Liver (tissue), 2 donors: ENCODE measurements around the gene ST7L.

ENCODE experiments used
- YY1 ChIP-seq: IDR thresholded peaks from 2 replicates; pipeline ENCODE4 v1.6.1; 2016; ENCODE audit warnings: antibody characterized with exemption, mild to moderate bottlenecking
- TF ChIP-seq, protein P1 (sequence below): fragments of 150-350 bp; IDR thresholded peaks from 2 replicates; pipeline ENCODE4 v1.5.1; 2017; ENCODE audit warnings: improper control_type of control experiment, low read depth, low read length; ENCODE audit not compliant: missing input control
- donor health status: healthy.

DNA sequence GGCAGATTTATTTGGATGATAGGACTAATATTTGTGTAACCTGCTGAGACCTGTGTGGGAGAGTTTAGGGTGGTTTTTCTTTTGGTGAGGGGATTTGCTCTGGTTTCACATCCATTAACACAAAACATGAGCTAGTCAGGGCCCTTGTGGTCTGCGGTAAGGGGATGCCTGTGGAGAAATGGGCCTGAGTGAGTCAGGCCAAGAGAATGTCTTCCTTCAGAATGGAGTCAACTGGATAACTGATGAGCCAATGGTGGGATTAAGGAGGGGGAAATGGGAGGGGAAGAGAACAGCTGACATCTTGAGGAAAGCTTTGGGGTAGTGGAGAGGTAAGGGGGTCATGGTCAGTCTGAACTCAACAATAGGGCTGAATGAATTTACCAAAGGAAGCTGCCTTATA is 96.3 kb downstream of the ST7L start:
- TF ChIP-seq, protein P1, sequence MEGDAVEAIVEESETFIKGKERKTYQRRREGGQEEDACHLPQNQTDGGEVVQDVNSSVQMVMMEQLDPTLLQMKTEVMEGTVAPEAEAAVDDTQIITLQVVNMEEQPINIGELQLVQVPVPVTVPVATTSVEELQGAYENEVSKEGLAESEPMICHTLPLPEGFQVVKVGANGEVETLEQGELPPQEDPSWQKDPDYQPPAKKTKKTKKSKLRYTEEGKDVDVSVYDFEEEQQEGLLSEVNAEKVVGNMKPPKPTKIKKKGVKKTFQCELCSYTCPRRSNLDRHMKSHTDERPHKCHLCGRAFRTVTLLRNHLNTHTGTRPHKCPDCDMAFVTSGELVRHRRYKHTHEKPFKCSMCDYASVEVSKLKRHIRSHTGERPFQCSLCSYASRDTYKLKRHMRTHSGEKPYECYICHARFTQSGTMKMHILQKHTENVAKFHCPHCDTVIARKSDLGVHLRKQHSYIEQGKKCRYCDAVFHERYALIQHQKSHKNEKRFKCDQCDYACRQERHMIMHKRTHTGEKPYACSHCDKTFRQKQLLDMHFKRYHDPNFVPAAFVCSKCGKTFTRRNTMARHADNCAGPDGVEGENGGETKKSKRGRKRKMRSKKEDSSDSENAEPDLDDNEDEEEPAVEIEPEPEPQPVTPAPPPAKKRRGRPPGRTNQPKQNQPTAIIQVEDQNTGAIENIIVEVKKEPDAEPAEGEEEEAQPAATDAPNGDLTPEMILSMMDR, result no peak
- no peak for TF ChIP-seq YY1
